IPS-20b (cell line): Measurements from ENCODE around the gene GPR32.
"Not testable (repeated sequence)": the region's sequence is repeated elsewhere in the genome, so short reads cannot be mapped to it uniquely, and the experiment has no call there.

Experiments
- H3K27ac ChIP-seq: one replicate; pipeline ENCODE4 v1.5.1; 2013; ENCODE audit warnings: low read length
- H3K27me3 ChIP-seq: 2 replicates; pipeline ENCODE4 v1.6.1; 2013; ENCODE audit warnings: mild to moderate bottlenecking, low read length, inconsistent platforms; ENCODE audit not compliant: insufficient read depth
- H3K36me3 ChIP-seq: 2 replicates; pipeline ENCODE4 v1.6.1; 2013; ENCODE audit warnings: low read depth, mild to moderate bottlenecking, inconsistent platforms, low read length, moderate library complexity; ENCODE audit not compliant: insufficient read depth
- H3K4me1 ChIP-seq: 2 replicates; pipeline ENCODE4 v1.6.1; 2013; ENCODE audit warnings: mild to moderate bottlenecking, control low read depth, inconsistent platforms, low read length, moderate library complexity; ENCODE audit not compliant: insufficient read depth
- H3K4me3 ChIP-seq: 2 replicates; pipeline ENCODE4 v1.5.1; 2013; ENCODE audit warnings: mild to moderate bottlenecking, low read length, inconsistent platforms
- H3K9ac ChIP-seq: 2 replicates; pipeline ENCODE4 v1.6.1; 2013; ENCODE audit warnings: low read depth, mild to moderate bottlenecking, inconsistent platforms, low read length, moderate library complexity
- H3K9me3 ChIP-seq: 2 replicates; pipeline ENCODE4 v1.6.1; 2013; ENCODE audit warnings: mild to moderate bottlenecking, low read depth, low read length, inconsistent platforms; ENCODE audit not compliant: insufficient read depth

Gene GPR32

GRCh38 chr19:50756244-50756643 is 14.0 kb upstream of the GPR32 start:
- H3K27ac ChIP-seq, H3K36me3 ChIP-seq, H3K4me1 ChIP-seq, H3K27me3 ChIP-seq, H3K9ac ChIP-seq, H3K4me3 ChIP-seq: not testable (repeated sequence)
- H3K9me3 ChIP-seq, result peaks cover 22% of the 10 kb centered on the region

GRCh38 chr19:50757624-50758023 is 12.6 kb upstream of the GPR32 start:
- not testable (repeated sequence) for H3K9ac ChIP-seq, H3K27me3 ChIP-seq, H3K4me3 ChIP-seq, H3K4me1 ChIP-seq, H3K36me3 ChIP-seq, H3K27ac ChIP-seq
- H3K9me3 ChIP-seq, result peaks cover 22% of the 10 kb centered on the region

GRCh38 chr19:50759076-50759475 is 11.2 kb upstream of the GPR32 start:
- not testable (repeated sequence) for H3K4me3 ChIP-seq, H3K4me1 ChIP-seq, H3K36me3 ChIP-seq, H3K9ac ChIP-seq, H3K27me3 ChIP-seq, H3K27ac ChIP-seq
- peaks cover 22% of the 10 kb centered on the region for H3K9me3 ChIP-seq

GRCh38 chr19:50759886-50760285 is 10.4 kb upstream of the GPR32 start:
- Histone ChIP-seq H3K27me3 (no peaks in the 10 kb centered on the region), H3K36me3 (no peaks in the 10 kb centered on the region), H3K9me3 (peaks cover 22% of the 10 kb centered on the region), H3K4me1 (no peaks in the 10 kb centered on the region), H3K27ac (no peak overlapping the region), H3K4me3 (no peak overlapping the region), H3K9ac (no peak overlapping the region)

- H3K4me3 ChIP-seq, H3K27me3 ChIP-seq, H3K9ac ChIP-seq, H3K27ac ChIP-seq, H3K4me1 ChIP-seq, H3K36me3 ChIP-seq: not testable (repeated sequence)
- H3K9me3 ChIP-seq, result peaks cover 17% of the 10 kb centered on the region
Observed at GRCh38 chr19:50761501-50761900, 8.8 kb upstream of the GPR32 start.

- not testable (repeated sequence) for H3K27ac ChIP-seq, H3K9ac ChIP-seq, H3K4me3 ChIP-seq
Observed at GRCh38 chr19:50763521-50763920, 6.7 kb upstream of the GPR32 start.

GRCh38 chr19:50764409-50764808 is 5.9 kb upstream of the GPR32 start:
- H3K27me3 ChIP-seq, result no peaks in the 10 kb centered on the region
- no peaks in the 10 kb centered on the region for H3K36me3 ChIP-seq
- H3K9ac ChIP-seq, result no peak overlapping the region
- no peak overlapping the region for H3K27ac ChIP-seq
- peaks cover 12% of the 10 kb centered on the region for H3K9me3 ChIP-seq
- H3K4me1 ChIP-seq, result no peaks in the 10 kb centered on the region
- H3K4me3 ChIP-seq, result no peak overlapping the region

More at GRCh38 chr19:50763521-50763920, 6.7 kb upstream of the GPR32 start:
- H3K9me3 ChIP-seq, result peaks cover 12% of the 10 kb centered on the region
- not testable (repeated sequence) for H3K4me1 ChIP-seq, H3K36me3 ChIP-seq, H3K27me3 ChIP-seq

- H3K27ac ChIP-seq, H3K4me1 ChIP-seq, H3K9me3 ChIP-seq, H3K36me3 ChIP-seq, H3K9ac ChIP-seq, H3K4me3 ChIP-seq, H3K27me3 ChIP-seq: not testable (repeated sequence)
Observed at GRCh38 chr19:50766746-50767145, 3.5 kb upstream of the GPR32 start.

GRCh38 chr19:50767263-50767662 is 3.0 kb upstream of the GPR32 start:
- H3K27me3 ChIP-seq, H3K9ac ChIP-seq, H3K4me3 ChIP-seq, H3K36me3 ChIP-seq, H3K27ac ChIP-seq, H3K9me3 ChIP-seq, H3K4me1 ChIP-seq: not testable (repeated sequence)

GRCh38 chr19:50768277-50768676 is 2.0 kb upstream of the GPR32 start:
- no peaks in the 10 kb centered on the region for H3K27me3 ChIP-seq
- H3K9me3 ChIP-seq, result peaks cover 18% of the 10 kb centered on the region; the same call in 1 of the 2 replicates
- no peak overlapping the region for H3K9ac ChIP-seq
- H3K4me1 ChIP-seq, result no peaks in the 10 kb centered on the region
- no peaks in the 10 kb centered on the region for H3K36me3 ChIP-seq
- H3K27ac ChIP-seq, result no peak overlapping the region
- no peak overlapping the region for H3K4me3 ChIP-seq

GRCh38 chr19:50770888-50771287 is 624 bp downstream of the GPR32 start:
- Histone ChIP-seq H3K4me3 (no peak overlapping the region), H3K27me3 (peaks cover 6% of the 10 kb centered on the region), H3K27ac (no peak overlapping the region), H3K9me3 (peaks cover 24% of the 10 kb centered on the region; the same call in 1 of the 2 replicates), H3K9ac (no peak overlapping the region), H3K36me3 (no peaks in the 10 kb centered on the region), H3K4me1 (no peaks in the 10 kb centered on the region)

- no peaks in the 10 kb centered on the region for H3K36me3 ChIP-seq
- H3K27me3 ChIP-seq, result peaks cover 16% of the 10 kb centered on the region
- no peaks in the 10 kb centered on the region for H3K4me1 ChIP-seq
- H3K4me3 ChIP-seq, result no peak overlapping the region
- H3K9me3 ChIP-seq, result peaks cover 26% of the 10 kb centered on the region; the same call in 1 of the 2 replicates
- H3K27ac ChIP-seq, result no peak overlapping the region
- no peak overlapping the region for H3K9ac ChIP-seq
Observed at GRCh38 chr19:50772476-50772875, 2.2 kb downstream of the GPR32 start.

GRCh38 chr19:50772912-50773311 is 2.6 kb downstream of the GPR32 start:
- H3K4me3 ChIP-seq, H3K9ac ChIP-seq, H3K4me1 ChIP-seq, H3K36me3 ChIP-seq, H3K27ac ChIP-seq: not testable (repeated sequence)
- Histone ChIP-seq H3K9me3 (peaks cover 29% of the 10 kb centered on the region; the same call in 1 of the 2 replicates), H3K27me3 (peaks cover 20% of the 10 kb centered on the region)
